ENCODE results near the gene RAG1. TPM values are rescaled to one million over a fixed set of nuclear protein-coding genes. Genes with fewer than 3 reads are reported as not detected.

The RAG1 gene
- total RNA-seq = 1 to 10 TPM; 1.9 to 5.0 (median 3.1) TPM

GRCh38 chr11:36567694-36568093, at the start of gene RAG1:
Gene RAG1, plus strand, starts transcription at chr11:36568007. Its CDS starts 5,298 bp downstream, at chr11:36573305.
- no peak for DNase-seq
- Histone ChIP-seq H3K4me3 (no peak within 1 kb of the TSS), H3K36me3 (no peaks in the 10 kb centered on the region), H3K27me3 (no peaks in the 10 kb centered on the region), H3K9me3 (no peaks in the 10 kb centered on the region), H3K4me1 (no peaks in the 10 kb centered on the region), H3K27ac (no peak within 1 kb of the TSS)
- TF ChIP-seq CTCF (IDR thresholded peaks at IDR 0.05) (no peak), POLR2A (IDR thresholded peaks at IDR 0.05) (no peak)

- DNase-seq = no peak
- H3K4me3 ChIP-seq = no peak overlapping the region
- no peaks in the 10 kb centered on the region for H3K36me3 ChIP-seq
- H3K9me3 ChIP-seq = peaks cover 0 to 3% (median 0%) of the 10 kb centered on the region in 4 donors
- H3K27me3 ChIP-seq = no peaks in the 10 kb centered on the region
- H3K4me1 ChIP-seq = no peaks in the 10 kb centered on the region
- TF ChIP-seq CTCF (IDR thresholded peaks at IDR 0.05) = no peak
- no peak for TF ChIP-seq POLR2A (IDR thresholded peaks at IDR 0.05)
- no peak overlapping the region for H3K27ac ChIP-seq
These were observed 37.0 kb upstream of the RAG1 start for GRCh38 chr11:36530840-36531239.

GRCh38 chr11:36532941-36533601, 34.7 kb upstream of the RAG1 start:
- no peak for DNase-seq
- H3K27me3 ChIP-seq = no peaks in the 10 kb centered on the region
- H3K36me3 ChIP-seq = no peaks in the 10 kb centered on the region
- TF ChIP-seq CTCF (IDR thresholded peaks at IDR 0.05) (no peak), POLR2A (IDR thresholded peaks at IDR 0.05) (no peak)
- no peaks in the 10 kb centered on the region for H3K4me1 ChIP-seq
- H3K4me3 ChIP-seq = no peak overlapping the region
- no peaks in the 10 kb centered on the region for H3K9me3 ChIP-seq
- no peak overlapping the region for H3K27ac ChIP-seq

- no peaks in the 10 kb centered on the region for H3K27me3 ChIP-seq
- no peaks in the 10 kb centered on the region for H3K4me1 ChIP-seq
- H3K4me3 ChIP-seq = no peak overlapping the region
- H3K36me3 ChIP-seq = no peaks in the 10 kb centered on the region
- no peak for DNase-seq
- no peak overlapping the region for H3K27ac ChIP-seq
- TF ChIP-seq POLR2A (IDR thresholded peaks at IDR 0.05) (no peak), CTCF (IDR thresholded peaks at IDR 0.05) (no peak)
- no peaks in the 10 kb centered on the region for H3K9me3 ChIP-seq
These were observed 33.4 kb upstream of the RAG1 start for GRCh38 chr11:36534276-36534840.

- no peaks in the 10 kb centered on the region for H3K9me3 ChIP-seq
- H3K27me3 ChIP-seq = no peaks in the 10 kb centered on the region
- peak in 2 of 3 donors; percentile 60 to 74 for DNase-seq
- TF ChIP-seq POLR2A (IDR thresholded peaks at IDR 0.05) (no peak), CTCF (IDR thresholded peaks at IDR 0.05) (peak in 4 of 6 experiments; percentile 13 to 68 (median 64))
- no peak overlapping the region for H3K4me3 ChIP-seq
- H3K36me3 ChIP-seq = no peaks in the 10 kb centered on the region
- no peak overlapping the region for H3K27ac ChIP-seq
- H3K4me1 ChIP-seq = no peaks in the 10 kb centered on the region
These were observed 26.8 kb upstream of the RAG1 start for GRCh38 chr11:36540998-36541397.
